CD4-positive, alpha-beta T cell (primary cell): ENCODE measurements around the gene TCEAL1. TPM values are rescaled to one million over a fixed set of nuclear protein-coding genes. Genes with fewer than 3 reads are reported as not detected.
"Not testable (repeated sequence)": the region's sequence is repeated elsewhere in the genome, so short reads cannot be mapped to it uniquely, and the experiment has no call there.

Experiments
- ATAC-seq: fragments of 200-7000 bp; cut with Tn5 transposase; one replicate; pipeline ENCODE4 v1.10.0; 2022; ENCODE audit warnings: mild to moderate bottlenecking; ENCODE audit not compliant: poor library complexity
- CTCF ChIA-PET: fragments of 350-600 bp; sonication (Branson Sonifier 250); formaldehyde crosslinking; loops from one replicate; lab custom pipeline; 2021; ENCODE audit warnings: antibody characterized with exemption, inconsistent platforms; lab: Charles Lee
- POLR2A ChIA-PET: fragments of 350-600 bp; sonication (Branson Sonifier 250); formaldehyde crosslinking; loops from one replicate; lab custom pipeline; 2021; ENCODE audit warnings: antibody characterized with exemption, inconsistent platforms; lab: Charles Lee
- DNase-seq, 14 experiments: peaks; one replicate each; pipeline ENCODE4 v3.0.0-alpha.2; 2013 to 2020; ENCODE audit warnings: mixed read lengths in 2 of 14
- H3K27ac ChIP-seq, 2 donors: one replicate each; pipeline versions ENCODE4 v1.5.1 to v1.7.0; 2013; ENCODE audit warnings: low read length in 2 of 2, low read depth in 1 of 2, mild to moderate bottlenecking in 1 of 2
- H3K27me3 ChIP-seq, 2 experiments: 1 replicate in 1 of 2; 2 replicates in 1 of 2; pipeline versions ENCODE4 v1.6.1 to v1.7.0; 2013; ENCODE audit warnings: low read length in 2 of 2, control low read depth in 1 of 2, mild to moderate bottlenecking in 1 of 2, moderate library complexity in 1 of 2; ENCODE audit not compliant: insufficient read depth in 2 of 2, control insufficient read depth in 1 of 2
- H3K36me3 ChIP-seq: one replicate; pipeline ENCODE4 v1.6.1; 2013; ENCODE audit warnings: low read length, control low read depth; ENCODE audit not compliant: insufficient read depth
- H3K4me1 ChIP-seq: one replicate; pipeline ENCODE4 v1.6.1; 2013; ENCODE audit warnings: low read length, control low read depth; ENCODE audit not compliant: insufficient read depth
- H3K4me3 ChIP-seq: one replicate; pipeline ENCODE4 v1.5.1; 2013; ENCODE audit warnings: mild to moderate bottlenecking, low read length, moderate library complexity
- H3K9me3 ChIP-seq, 2 experiments: 1 replicate in 1 of 2; 2 replicates in 1 of 2; pipeline versions ENCODE4 v1.6.1 to v1.7.0; 2013; ENCODE audit warnings: low read length in 2 of 2, mild to moderate bottlenecking in 2 of 2, control low read depth in 1 of 2, moderate library complexity in 1 of 2; ENCODE audit not compliant: control insufficient read depth in 1 of 2, insufficient read depth in 1 of 2
- H3K27ac Mint-ChIP-seq: one replicate; pipeline ENCODE4 v1.8.0; 2020; ENCODE audit warnings: mixed read lengths
- H3K27me3 Mint-ChIP-seq: one replicate; pipeline ENCODE4 v1.8.0; 2021; ENCODE audit warnings: mixed read lengths
- H3K36me3 Mint-ChIP-seq: one replicate; pipeline ENCODE4 v1.8.0; 2021; ENCODE audit warnings: low read depth, mixed read lengths
- H3K4me1 Mint-ChIP-seq: one replicate; pipeline ENCODE4 v1.8.0; 2021; ENCODE audit warnings: low read depth, mixed read lengths
- H3K4me3 Mint-ChIP-seq: one replicate; pipeline ENCODE4 v1.8.0; 2020; ENCODE audit warnings: mild to moderate bottlenecking, mixed read lengths
- H3K9me3 Mint-ChIP-seq: one replicate; pipeline ENCODE4 v1.8.0; 2020; ENCODE audit warnings: mixed read lengths
- intact Hi-C, 2 experiments: fragments of 100-400 bp; cut with DNase I in 1 of 2; cut with micrococcal nuclease in 1 of 2; formaldehyde crosslinking; loops; one replicate each; pipeline versions ENCODE4 v1.15.1 to v1.9.0; 2023 to 2025; cut with DNase I, micrococcal nuclease
- total RNA-seq, 174 experiments: library from RNA in 2 of 174; stranded (reverse) in 2 of 174; gene quantifications; one replicate each; pipeline ENCODE4 v1.2.3 and lab custom pipeline; 2021 to 2026
- TF ChIP-seq, protein P1 (sequence below): fragments of 200-600 bp; IDR thresholded peaks from one replicate; pipeline ENCODE4 v1.8.0; 2022; ENCODE audit warnings: antibody characterized with exemption, mild to moderate bottlenecking

TCEAL1 gene
- total RNA-seq, 2 experiments from 2014 or later: 4.0 to 4.9 TPM

DNA sequence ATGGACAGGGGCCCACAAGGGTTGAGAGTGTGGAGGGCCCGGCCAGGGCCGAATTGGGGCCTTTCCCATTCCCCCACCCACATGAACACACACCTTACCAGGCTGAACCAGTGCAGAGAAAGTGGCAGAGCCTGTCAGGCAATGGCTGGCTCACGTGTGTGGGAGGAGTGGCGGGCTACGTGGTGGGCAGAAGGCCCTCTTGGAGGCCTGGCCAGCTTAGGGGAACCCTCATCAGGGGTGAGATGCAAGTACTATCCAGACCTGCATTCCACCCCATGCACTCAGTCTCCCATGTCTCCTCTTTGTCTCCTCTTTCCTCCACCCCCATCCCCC is 42.5 kb upstream of the TCEAL1 start:
- H3K9me3 ChIP-seq: no peaks in the 10 kb centered on the region
- DNase-seq (no peak), ATAC-seq (no peak)
- intact Hi-C loops: no loop called here
- H3K27ac ChIP-seq: no peak overlapping the region
- TF ChIP-seq, protein P1, sequence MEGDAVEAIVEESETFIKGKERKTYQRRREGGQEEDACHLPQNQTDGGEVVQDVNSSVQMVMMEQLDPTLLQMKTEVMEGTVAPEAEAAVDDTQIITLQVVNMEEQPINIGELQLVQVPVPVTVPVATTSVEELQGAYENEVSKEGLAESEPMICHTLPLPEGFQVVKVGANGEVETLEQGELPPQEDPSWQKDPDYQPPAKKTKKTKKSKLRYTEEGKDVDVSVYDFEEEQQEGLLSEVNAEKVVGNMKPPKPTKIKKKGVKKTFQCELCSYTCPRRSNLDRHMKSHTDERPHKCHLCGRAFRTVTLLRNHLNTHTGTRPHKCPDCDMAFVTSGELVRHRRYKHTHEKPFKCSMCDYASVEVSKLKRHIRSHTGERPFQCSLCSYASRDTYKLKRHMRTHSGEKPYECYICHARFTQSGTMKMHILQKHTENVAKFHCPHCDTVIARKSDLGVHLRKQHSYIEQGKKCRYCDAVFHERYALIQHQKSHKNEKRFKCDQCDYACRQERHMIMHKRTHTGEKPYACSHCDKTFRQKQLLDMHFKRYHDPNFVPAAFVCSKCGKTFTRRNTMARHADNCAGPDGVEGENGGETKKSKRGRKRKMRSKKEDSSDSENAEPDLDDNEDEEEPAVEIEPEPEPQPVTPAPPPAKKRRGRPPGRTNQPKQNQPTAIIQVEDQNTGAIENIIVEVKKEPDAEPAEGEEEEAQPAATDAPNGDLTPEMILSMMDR: no peak
- CTCF ChIA-PET: no interaction called here
- no peaks in the 10 kb centered on the region for H3K9me3 Mint-ChIP-seq
- H3K27me3 Mint-ChIP-seq: peaks cover 3% of the 10 kb centered on the region
- H3K27me3 ChIP-seq: no peaks in the 10 kb centered on the region
- peaks cover 9% of the 10 kb centered on the region for H3K4me1 ChIP-seq
- no peaks in the 10 kb centered on the region for H3K36me3 Mint-ChIP-seq
- H3K27ac Mint-ChIP-seq: peak overlapping the region; percentile 49
- H3K4me3 ChIP-seq: peak overlapping the region; percentile 70
- peaks cover 16% of the 10 kb centered on the region for H3K4me1 Mint-ChIP-seq
- no peaks in the 10 kb centered on the region for H3K36me3 ChIP-seq
- POLR2A ChIA-PET: no interaction called here
- peak overlapping the region; percentile 90 for H3K4me3 Mint-ChIP-seq

DNA sequence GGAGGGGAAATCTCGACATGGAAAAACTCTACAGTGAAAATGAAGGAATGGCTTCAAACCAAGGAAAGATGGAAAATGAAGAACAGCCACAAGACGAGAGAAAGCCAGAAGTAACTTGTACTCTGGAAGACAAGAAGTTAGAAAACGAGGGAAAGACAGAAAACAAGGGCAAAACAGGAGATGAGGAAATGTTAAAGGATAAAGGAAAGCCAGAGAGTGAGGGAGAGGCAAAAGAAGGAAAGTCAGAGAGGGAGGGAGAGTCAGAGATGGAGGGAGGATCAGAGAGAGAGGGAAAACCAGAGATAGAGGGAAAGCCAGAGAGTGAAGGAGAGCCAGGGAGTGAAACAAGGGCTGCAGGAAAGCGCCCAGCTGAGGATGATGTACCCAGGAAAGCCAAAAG is 42.1 kb upstream of the TCEAL1 start:
- Mint-ChIP-seq H3K36me3 (no peaks in the 10 kb centered on the region), H3K9me3 (no peaks in the 10 kb centered on the region), H3K27me3 (peaks cover 3% of the 10 kb centered on the region), H3K4me3 (peak overlapping the region; percentile 90), H3K27ac (peak overlapping the region; percentile 49), H3K4me1 (peaks cover 16% of the 10 kb centered on the region)
- ATAC-seq: no peak
- no peaks in the 10 kb centered on the region for H3K27me3 ChIP-seq
- H3K9me3 ChIP-seq: no peaks in the 10 kb centered on the region
- intact Hi-C loops: no loop called here
- H3K36me3 ChIP-seq: no peaks in the 10 kb centered on the region
- H3K4me1 ChIP-seq: peaks cover 9% of the 10 kb centered on the region
- CTCF ChIA-PET: no interaction called here
- TF ChIP-seq, protein P1: no peak
- no peak for DNase-seq
- POLR2A ChIA-PET: no interaction called here
- H3K27ac ChIP-seq: no peak overlapping the region
- no peak overlapping the region for H3K4me3 ChIP-seq

DNA sequence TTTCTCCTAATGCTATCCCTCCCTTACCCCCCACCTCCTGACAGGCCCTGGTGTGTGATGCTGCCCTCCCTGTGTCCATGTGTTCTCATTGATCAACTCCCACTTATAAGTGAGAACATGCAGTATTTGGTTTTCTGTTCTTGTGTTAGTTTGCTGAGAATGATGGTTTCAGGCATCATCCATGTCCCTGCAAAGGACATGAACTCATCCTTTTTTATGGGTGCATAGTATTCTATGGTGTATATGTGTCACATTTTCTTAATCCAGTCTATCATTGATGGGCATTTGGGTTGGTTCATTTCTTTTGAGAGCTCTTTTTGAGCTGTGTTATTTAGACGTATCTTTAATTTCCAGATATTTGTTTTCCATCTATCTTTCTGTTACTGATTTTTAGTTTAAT is 36.5 kb upstream of the TCEAL1 start:
- H3K4me1 Mint-ChIP-seq, H3K36me3 Mint-ChIP-seq, H3K36me3 ChIP-seq, DNase-seq, CTCF ChIA-PET, H3K27ac Mint-ChIP-seq, H3K4me3 ChIP-seq, H3K9me3 Mint-ChIP-seq, H3K27me3 Mint-ChIP-seq, H3K9me3 ChIP-seq, H3K4me1 ChIP-seq, H3K27me3 ChIP-seq, ATAC-seq, H3K27ac ChIP-seq, H3K4me3 Mint-ChIP-seq, POLR2A ChIA-PET: not testable (repeated sequence)
- intact Hi-C loops: loop anchor here in 1 of 2 experiments (5.0 kb wide), 1 partner anchor 40 kb away; no protein-coding TSS in a partner anchor

DNA sequence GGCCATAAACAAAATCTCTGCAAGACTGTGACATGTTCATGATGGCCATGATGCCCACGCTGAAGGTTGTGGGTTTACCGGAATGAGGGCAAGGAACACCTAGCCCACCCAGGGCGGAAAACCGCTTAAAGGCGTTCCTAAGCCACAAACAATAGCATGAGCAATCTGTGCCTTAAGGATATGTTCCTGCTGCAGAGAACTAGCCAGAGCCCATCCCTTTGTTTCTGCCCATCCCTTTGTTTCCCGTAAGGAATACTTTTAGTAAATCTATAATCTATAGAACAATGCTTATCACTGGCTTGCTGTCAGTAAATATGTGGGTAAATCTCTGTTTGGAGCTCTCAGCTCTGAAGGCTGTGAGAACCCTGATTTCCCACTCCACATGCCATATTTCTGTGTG is 33.6 kb upstream of the TCEAL1 start:
- H3K9me3 Mint-ChIP-seq, H3K36me3 Mint-ChIP-seq, POLR2A ChIA-PET, intact Hi-C loops, H3K4me1 Mint-ChIP-seq, H3K27me3 ChIP-seq, H3K4me3 Mint-ChIP-seq, H3K4me1 ChIP-seq, DNase-seq, H3K36me3 ChIP-seq, CTCF ChIA-PET, H3K27me3 Mint-ChIP-seq, H3K9me3 ChIP-seq, H3K27ac ChIP-seq, H3K27ac Mint-ChIP-seq, ATAC-seq, H3K4me3 ChIP-seq: not testable (repeated sequence)
